ENCODE results near the gene STX10. TPM values are rescaled to one million over a fixed set of nuclear protein-coding genes. Genes with fewer than 3 reads are reported as not detected.
A peak's percentile ranks its signal among the peaks of the same experiment; 100 is the strongest.

STX10 gene
- total and polyA plus RNA-seq, 2 experiments from 2014 or later, result 66.5 to 82.2 TPM

- H3K9me2 ChIP-seq (replicated peaks; ENCODE audit: insufficient read depth), result no peaks in the 10 kb centered on the region
- H3K36me3 ChIP-seq (replicated peaks; ENCODE audit: insufficient read depth, low read depth), result no peaks in the 10 kb centered on the region
- peak overlapping the region; percentile 100 for H3K27ac ChIP-seq
- peak; percentile 93 for DNase-seq (ENCODE audit: low spot score)
- H2AFZ ChIP-seq, result no peak overlapping the region
- no peaks in the 10 kb centered on the region for H3K27me3 ChIP-seq
- peaks cover 55% of the 10 kb centered on the region for H3K4me1 ChIP-seq (ENCODE audit: insufficient read depth)
- WGBS (ENCODE audit: low lambda C conversion rate, missing lambda C conversion rate), result 3% methylated on average over 13 of the region's 20 CpGs
- H3K4me2 ChIP-seq, result peak overlapping the region; percentile 78
- H3K79me2 ChIP-seq, result peaks cover 5% of the 10 kb centered on the region
- TF ChIP-seq EZH2 (IDR thresholded peaks at IDR 0.05; ENCODE audit: borderline replicate concordance) (no peak), EZH2phosphoT487 (IDR thresholded peaks at IDR 0.05; ENCODE audit: low read depth, severe bottlenecking, unreplicated experiment) (no peak), CTCF (IDR thresholded peaks at IDR 0.05; ENCODE audit: poor library complexity) (no peak)
- peak overlapping the region; percentile 8 for H3K4me3 ChIP-seq
- H4K20me1 ChIP-seq (ENCODE audit: insufficient read depth, poor library complexity, severe bottlenecking), result no peaks in the 10 kb centered on the region
- no peaks in the 10 kb centered on the region for H3K9me3 ChIP-seq (ENCODE audit: low read depth)
These were observed 13.6 kb upstream of the STX10 start for GRCh38 chr19:13163609-13164342.

- H3K9me2 ChIP-seq (replicated peaks; ENCODE audit: insufficient read depth), result no peaks in the 10 kb centered on the region
- H3K9me3 ChIP-seq (ENCODE audit: low read depth), result no peaks in the 10 kb centered on the region
- H2AFZ ChIP-seq, result no peak overlapping the region
- peak overlapping the region; percentile 100 for H3K27ac ChIP-seq
- H4K20me1 ChIP-seq (ENCODE audit: insufficient read depth, poor library complexity, severe bottlenecking), result no peaks in the 10 kb centered on the region
- H3K4me2 ChIP-seq, result peak overlapping the region; percentile 78
- peaks cover 47% of the 10 kb centered on the region for H3K4me1 ChIP-seq (ENCODE audit: insufficient read depth)
- DNase-seq (ENCODE audit: low spot score), result peak; percentile 98
- no peaks in the 10 kb centered on the region for H3K27me3 ChIP-seq
- 4% methylated on average over 42 of the region's 58 CpGs for WGBS (ENCODE audit: low lambda C conversion rate, missing lambda C conversion rate)
- no peaks in the 10 kb centered on the region for H3K36me3 ChIP-seq (replicated peaks; ENCODE audit: insufficient read depth, low read depth)
- H3K79me2 ChIP-seq, result no peaks in the 10 kb centered on the region
- H3K4me3 ChIP-seq, result peak overlapping the region; percentile 8
- TF ChIP-seq CTCF (IDR thresholded peaks at IDR 0.05; ENCODE audit: poor library complexity), result no peak
- no peak for TF ChIP-seq EZH2phosphoT487 (IDR thresholded peaks at IDR 0.05; ENCODE audit: low read depth, severe bottlenecking, unreplicated experiment)
- no peak for TF ChIP-seq EZH2 (IDR thresholded peaks at IDR 0.05; ENCODE audit: borderline replicate concordance)
These were observed 12.8 kb upstream of the STX10 start for GRCh38 chr19:13162724-13163608.

GRCh38 chr19:13160557-13160956 lies 10.4 kb upstream of the STX10 start:
- no peaks in the 10 kb centered on the region for H3K36me3 ChIP-seq (replicated peaks; ENCODE audit: insufficient read depth, low read depth)
- H4K20me1 ChIP-seq (ENCODE audit: insufficient read depth, poor library complexity, severe bottlenecking), result no peaks in the 10 kb centered on the region
- 61% methylated on average over 1 of the region's 1 CpG for WGBS (ENCODE audit: low lambda C conversion rate, missing lambda C conversion rate)
- H3K4me2 ChIP-seq, result no peak overlapping the region
- no peaks in the 10 kb centered on the region for H3K9me2 ChIP-seq (replicated peaks; ENCODE audit: insufficient read depth)
- H3K27ac ChIP-seq, result no peak overlapping the region
- no peak overlapping the region for H2AFZ ChIP-seq
- H3K9me3 ChIP-seq (ENCODE audit: low read depth), result no peaks in the 10 kb centered on the region
- peak; percentile 48 for DNase-seq (ENCODE audit: low spot score)
- H3K4me1 ChIP-seq (ENCODE audit: insufficient read depth), result peaks cover 40% of the 10 kb centered on the region
- TF ChIP-seq EZH2 (IDR thresholded peaks at IDR 0.05; ENCODE audit: borderline replicate concordance), result no peak
- no peak for TF ChIP-seq CTCF (IDR thresholded peaks at IDR 0.05; ENCODE audit: poor library complexity)
- TF ChIP-seq EZH2phosphoT487 (IDR thresholded peaks at IDR 0.05; ENCODE audit: low read depth, severe bottlenecking, unreplicated experiment), result no peak
- H3K79me2 ChIP-seq, result no peaks in the 10 kb centered on the region
- no peaks in the 10 kb centered on the region for H3K27me3 ChIP-seq
- no peak overlapping the region for H3K4me3 ChIP-seq

Measured in hepatocyte (in vitro differentiated cells).